ENCODE measurements around the gene SHPK. TPM values are rescaled to one million over a fixed set of nuclear protein-coding genes. Genes with fewer than 3 reads are reported as not detected.
A peak's percentile ranks its signal among the peaks of the same experiment; 100 is the strongest.

SHPK gene
- polyA plus RNA-seq, 2 of the 4 experiments (the other 2 are of a cell fraction), result 10.7 to 11.2 TPM

DNA sequence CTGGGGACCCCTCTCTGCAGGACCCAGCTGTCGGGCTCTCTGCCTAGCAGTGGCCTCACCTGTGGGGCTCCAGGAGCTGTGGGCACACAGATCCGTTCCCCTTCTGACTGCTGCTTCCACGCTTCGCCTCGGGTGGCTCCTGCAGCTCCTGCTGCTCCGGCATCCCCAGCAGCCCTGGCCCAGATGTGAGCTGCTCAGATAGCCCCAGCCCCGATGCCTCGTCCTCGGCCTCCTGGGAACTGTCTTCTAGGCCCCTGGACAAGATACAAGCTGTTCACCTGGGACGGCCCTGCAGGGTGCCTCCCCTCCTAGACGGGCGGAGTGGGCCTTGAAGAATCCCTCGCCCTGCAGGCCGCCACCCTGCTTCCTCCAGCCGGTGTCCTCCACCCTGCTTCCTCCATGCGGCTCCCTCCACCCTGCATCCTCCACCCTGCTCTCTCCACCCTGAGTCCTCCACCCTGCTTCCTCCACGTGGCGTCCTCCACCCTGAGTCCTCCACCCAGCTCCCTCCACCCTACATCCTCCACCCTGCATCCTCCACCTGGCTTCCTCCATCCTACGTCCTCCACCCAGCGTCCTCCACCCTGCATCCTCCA, 43.6 kb upstream of the SHPK start:
- ChIA-PET POLR2A (interaction anchor here (1.0 to 2.2 kb wide), 2 partner anchors 10 to 12 kb away, joined by 3 to 8 read pairs; no protein-coding TSS in a partner anchor), CTCF (interaction anchor here (1.3 to 1.7 kb wide), 2 partner anchors 11 to 55 kb away, joined by 3 to 5 read pairs; no protein-coding TSS in a partner anchor)
- FAIRE-seq, result no peak
- Histone ChIP-seq H3K27ac (no peak overlapping the region), H3K9me3 (no peaks in the 10 kb centered on the region), H3K4me2 (no peak overlapping the region), H3K4me3 (no peak overlapping the region), H3K4me1 (no peaks in the 10 kb centered on the region)
- DNase-seq (ENCODE audit: low read depth in 1 of 2, low spot score in 1 of 2), result no peak
- peak; percentile 23 to 24; a peak in 5 of 6 replicates for ATAC-seq
- WGBS (ENCODE audit: missing lambda C conversion rate), result 75% methylated on average over 20 of the region's 20 CpGs
- TF ChIP-seq JUNB (IDR thresholded peaks at IDR 0.05), result no peak
- TF ChIP-seq HOXB5 (CRISPR knock-in tag; IDR thresholded peaks at IDR 0.05), result no peak
- no peak for TF ChIP-seq SMC3 (IDR thresholded peaks at IDR 0.05)
- no peak for TF ChIP-seq HOXB13 (CRISPR knock-in tag; IDR thresholded peaks at IDR 0.05; ENCODE audit: low read depth)
- TF ChIP-seq CBX2 (IDR thresholded peaks at IDR 0.05; ENCODE audit: borderline replicate concordance, low read depth), result no peak
- no peak for TF ChIP-seq TFCP2L1 (CRISPR knock-in tag; IDR thresholded peaks at IDR 0.05)
- TF ChIP-seq, protein P1, sequence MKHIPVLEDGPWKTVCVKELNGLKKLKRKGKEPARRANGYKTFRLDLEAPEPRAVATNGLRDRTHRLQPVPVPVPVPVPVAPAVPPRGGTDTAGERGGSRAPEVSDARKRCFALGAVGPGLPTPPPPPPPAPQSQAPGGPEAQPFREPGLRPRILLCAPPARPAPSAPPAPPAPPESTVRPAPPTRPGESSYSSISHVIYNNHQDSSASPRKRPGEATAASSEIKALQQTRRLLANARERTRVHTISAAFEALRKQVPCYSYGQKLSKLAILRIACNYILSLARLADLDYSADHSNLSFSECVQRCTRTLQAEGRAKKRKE (CRISPR knock-in tag; IDR thresholded peaks at IDR 0.05; ENCODE audit: low read depth), result no peak
- TF ChIP-seq CBX8 (IDR thresholded peaks at IDR 0.05), result no peak
- no peak for TF ChIP-seq RCOR1 (IDR thresholded peaks at IDR 0.05; ENCODE audit: low read depth, low read length)
- TF ChIP-seq RNF2 (IDR thresholded peaks at IDR 0.05; ENCODE audit: borderline replicate concordance, low read depth), result no peak

DNA sequence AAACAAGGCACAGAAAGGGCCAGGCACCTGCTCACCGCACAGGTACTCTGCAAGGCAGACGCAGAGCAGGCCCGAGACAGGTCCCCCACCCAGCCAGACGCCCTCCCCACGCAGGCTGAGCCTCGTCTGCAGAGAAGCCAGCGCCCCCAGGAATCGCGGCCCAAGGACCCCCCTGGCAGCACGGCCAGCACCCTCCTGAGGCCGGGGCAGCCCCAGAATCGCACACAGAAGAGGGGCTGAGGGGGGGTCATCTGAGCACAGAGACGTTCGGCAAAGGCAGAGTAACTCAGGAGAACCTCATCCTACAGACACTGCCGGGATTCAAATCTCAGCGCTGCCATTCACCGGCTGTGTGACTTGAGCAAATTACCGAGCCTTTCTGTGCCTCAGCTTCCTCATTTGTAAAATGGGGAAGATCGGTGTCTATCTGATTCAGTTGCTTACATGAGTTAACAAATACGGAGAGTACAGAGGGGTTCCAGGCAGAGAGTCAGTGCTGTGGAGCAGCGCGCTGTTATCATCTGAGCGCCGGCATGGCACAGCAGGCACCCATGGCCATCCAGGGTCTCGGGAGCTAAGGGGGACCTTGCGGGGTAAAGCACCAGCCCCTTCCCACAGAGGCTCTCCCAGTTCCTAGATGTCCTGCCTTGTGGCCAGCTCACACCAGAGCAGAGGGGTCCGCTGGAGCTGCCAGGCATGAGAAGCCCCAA, 42.9 kb upstream of the SHPK start:
- CTCF ChIA-PET, result interaction anchor here (0.8 to 1.8 kb wide), 5 partner anchors 12 to 55 kb away, joined by 3 to 5 read pairs (median 4); no protein-coding TSS in a partner anchor
- POLR2A ChIA-PET, result interaction anchor here (1.0 to 2.2 kb wide), 2 partner anchors 10 to 11 kb away, joined by 3 to 8 read pairs; no protein-coding TSS in a partner anchor
- no peak for DNase-seq (ENCODE audit: low read depth in 1 of 2, low spot score in 1 of 2)

More for the DNA sequence above, 42.9 kb upstream of the SHPK start:
- Histone ChIP-seq H3K4me1 (no peaks in the 10 kb centered on the region), H3K4me3 (no peak overlapping the region), H3K9me3 (no peaks in the 10 kb centered on the region), H3K4me2 (no peak overlapping the region), H3K27ac (no peak overlapping the region)
- peak in 1 of 2 experiments; percentile 5; a peak in 1 of 6 replicates for ATAC-seq
- FAIRE-seq, result no peak
- TF ChIP-seq HOXB5 (CRISPR knock-in tag; IDR thresholded peaks at IDR 0.05), result no peak
- TF ChIP-seq PBX3 (IDR thresholded peaks at IDR 0.05), result no peak
- no peak for TF ChIP-seq EHF (CRISPR knock-in tag; IDR thresholded peaks at IDR 0.05)
- no peak for TF ChIP-seq RFX5 (IDR thresholded peaks at IDR 0.05)
- no peak for TF ChIP-seq ZC3H11A (IDR thresholded peaks at IDR 0.05)
- TF ChIP-seq RNF2 (IDR thresholded peaks at IDR 0.05; ENCODE audit: borderline replicate concordance, low read depth), result no peak
- TF ChIP-seq KDM5A (IDR thresholded peaks at IDR 0.05), result no peak
- no peak for TF ChIP-seq RARB (CRISPR knock-in tag; IDR thresholded peaks at IDR 0.05)
- TF ChIP-seq MAX (IDR thresholded peaks at IDR 0.05), result no peak
- no peak for TF ChIP-seq TP53 (CRISPR knock-in tag; IDR thresholded peaks at IDR 0.05)
- no peak for TF ChIP-seq TFCP2L1 (CRISPR knock-in tag; IDR thresholded peaks at IDR 0.05)
- no peak for TF ChIP-seq CHD2 (IDR thresholded peaks at IDR 0.05; ENCODE audit: low read length, partially characterized antibody)
- no peak for TF ChIP-seq CBX8 (IDR thresholded peaks at IDR 0.05)
- TF ChIP-seq SREBF2 (IDR thresholded peaks at IDR 0.05), result no peak
- TF ChIP-seq MAZ (IDR thresholded peaks at IDR 0.05; ENCODE audit: borderline replicate concordance, low read depth, low read length), result no peak
- TF ChIP-seq HOXA7 (CRISPR knock-in tag; IDR thresholded peaks at IDR 0.05), result no peak
- no peak for TF ChIP-seq NFE2L2 (conservative IDR thresholded peaks at IDR 0.05; ENCODE audit: low read length)
- no peak for TF ChIP-seq CBX2 (IDR thresholded peaks at IDR 0.05; ENCODE audit: borderline replicate concordance, low read depth)
- no peak for TF ChIP-seq GATA3 (IDR thresholded peaks at IDR 0.05; ENCODE audit: borderline replicate concordance)
- 92% methylated on average over 27 of the region's 27 CpGs for WGBS (ENCODE audit: missing lambda C conversion rate)

Measured in A549 (cell line).